Uterus (tissue), 2 donors: ENCODE measurements around the gene CAMTA1.

Experiments
- CTCF ChIP-seq, 4 experiments: fragments of 200-600 bp in 2 of 4; fragments of 450-650 bp in 2 of 4; sonication (generic) in 2 of 4; IDR thresholded peaks; one replicate each; pipeline ENCODE4 v1.5.1; 2016 to 2019; ENCODE audit warnings: antibody characterized with exemption in 4 of 4, mild to moderate bottlenecking in 2 of 4, moderate library complexity in 1 of 4
- POLR2A ChIP-seq, 2 donors: fragments of 450-650 bp; IDR thresholded peaks; one replicate each; pipeline ENCODE4 v1.6.1; 2016; ENCODE audit warnings: antibody characterized with exemption in 2 of 2, mild to moderate bottlenecking in 1 of 2, moderate library complexity in 1 of 2

GRCh38 chr1:7555391-7556185 is 770.3 kb downstream of the CAMTA1 start:
- no peak for TF ChIP-seq POLR2A (IDR thresholded peaks at IDR 0.05)
- TF ChIP-seq CTCF (IDR thresholded peaks at IDR 0.05), result no peak
